ENCODE results near the gene ADGRL2.

DNA sequence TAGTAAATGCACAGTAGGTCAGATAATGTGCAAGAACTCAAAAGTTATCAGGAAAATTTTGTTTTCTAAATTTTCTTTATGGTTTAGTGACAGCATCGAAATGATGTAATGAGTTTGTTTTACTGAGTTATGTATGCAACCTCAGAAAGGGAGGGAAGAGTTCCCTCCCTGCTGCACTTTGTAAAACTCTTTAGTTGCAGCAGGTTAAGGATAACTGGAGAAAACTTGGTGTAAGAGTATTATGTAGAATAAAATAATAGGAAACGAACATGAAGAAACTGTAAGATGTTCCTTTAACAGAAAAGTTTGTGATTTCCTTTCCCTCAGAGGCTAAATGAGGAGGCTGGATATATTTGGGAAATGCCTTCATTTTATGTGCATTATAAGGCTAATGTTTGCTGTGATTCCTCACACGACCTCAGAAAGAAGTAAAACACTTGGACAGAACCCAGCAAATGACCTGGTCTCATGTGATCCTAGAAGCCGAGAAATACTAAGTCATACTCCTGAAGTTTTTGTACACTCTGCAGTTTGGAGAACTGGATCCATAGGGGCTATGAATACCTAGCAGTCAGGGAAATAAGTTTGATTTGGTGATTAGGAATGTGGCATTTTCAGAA lies 35.4 kb downstream of the ADGRL2 start:
- TF ChIP-seq EZH2phosphoT487 (IDR thresholded peaks at IDR 0.05; ENCODE audit: low read length) (no peak), CTCF (IDR thresholded peaks at IDR 0.05; ENCODE audit: low read length) (no peak)

All from MM.1S (cell line).